ENCODE results near the gene TNS1.

TNS1 gene

DNA sequence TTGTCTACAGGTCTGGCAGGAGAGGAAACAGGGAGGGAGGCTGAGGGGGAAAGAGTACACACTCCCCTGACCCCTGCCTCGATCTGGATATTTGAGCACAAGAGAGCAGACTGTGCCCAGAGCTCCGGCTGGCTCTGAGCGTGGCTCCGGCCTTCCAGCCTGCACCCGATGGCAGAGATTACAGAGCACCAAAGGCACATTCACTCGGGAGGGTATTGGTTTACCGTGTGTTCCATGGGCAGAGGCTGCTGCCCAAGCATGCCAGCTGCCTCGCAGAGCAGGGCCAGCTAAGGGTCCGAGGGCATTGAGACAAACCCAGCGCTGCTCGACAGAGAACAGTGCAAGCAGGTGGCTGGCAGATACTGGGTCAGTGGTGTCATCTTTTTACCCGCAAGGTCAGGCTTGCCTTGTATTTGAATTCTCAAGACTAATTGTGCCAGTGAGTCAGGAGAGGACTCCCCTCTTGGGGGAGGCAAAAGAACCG, 132.2 kb downstream of the TNS1 start:
- DNase-seq (ENCODE audit: low spot score), result no peak

DNA sequence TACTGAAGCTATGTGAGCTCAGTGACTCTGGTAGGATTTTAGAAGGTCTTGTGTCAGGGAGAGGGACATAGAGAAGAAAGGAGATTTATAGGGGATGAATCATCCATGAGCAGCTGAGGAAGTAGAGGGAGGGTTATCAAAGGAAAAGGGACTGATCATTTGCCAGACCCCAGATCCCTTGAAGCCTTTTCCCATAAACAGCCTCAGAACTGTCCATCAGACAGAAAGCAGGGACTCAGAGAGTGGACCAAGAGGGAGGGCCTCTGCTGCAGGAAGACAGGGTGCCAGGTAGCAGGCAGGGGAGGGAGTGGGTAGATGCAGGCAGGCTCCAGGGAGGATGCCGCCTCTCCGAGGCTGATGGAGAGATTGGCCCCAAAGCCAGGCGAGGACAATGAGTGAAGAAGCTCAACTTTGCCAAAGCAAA, 133.9 kb downstream of the TNS1 start:
- DNase-seq (ENCODE audit: low spot score), result peak; percentile 41

DNA sequence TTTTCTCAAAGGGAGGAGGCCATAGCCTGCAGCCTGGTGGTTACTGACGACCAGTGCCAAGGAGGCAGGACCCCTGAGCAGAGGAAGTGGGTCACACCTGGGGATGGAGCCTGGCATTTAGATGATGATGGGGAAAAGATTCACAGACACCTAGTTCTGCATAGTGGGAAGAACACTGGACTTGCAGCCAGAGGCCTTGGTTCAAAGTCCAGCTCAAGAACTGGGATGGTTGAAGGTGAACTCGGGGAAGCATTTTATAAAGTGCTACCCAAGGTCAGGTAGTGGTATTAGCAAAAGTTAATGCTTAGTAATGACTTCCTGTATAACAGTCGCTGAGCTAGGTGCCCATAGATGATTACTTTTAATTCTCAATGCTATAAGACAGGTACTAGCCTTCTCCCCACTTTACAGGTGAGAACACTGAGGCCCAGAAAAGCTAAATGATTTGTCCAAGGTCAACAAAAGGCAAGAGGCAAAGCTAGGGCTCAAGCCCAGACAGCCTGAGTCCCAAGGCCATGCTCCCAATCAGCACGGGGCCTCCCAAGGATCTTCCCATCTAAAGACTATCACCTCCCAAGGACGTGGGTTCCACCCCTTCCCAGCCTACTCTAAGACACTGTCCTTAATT, 134.4 kb downstream of the TNS1 start:
- DNase-seq (ENCODE audit: low spot score), result no peak

DNA sequence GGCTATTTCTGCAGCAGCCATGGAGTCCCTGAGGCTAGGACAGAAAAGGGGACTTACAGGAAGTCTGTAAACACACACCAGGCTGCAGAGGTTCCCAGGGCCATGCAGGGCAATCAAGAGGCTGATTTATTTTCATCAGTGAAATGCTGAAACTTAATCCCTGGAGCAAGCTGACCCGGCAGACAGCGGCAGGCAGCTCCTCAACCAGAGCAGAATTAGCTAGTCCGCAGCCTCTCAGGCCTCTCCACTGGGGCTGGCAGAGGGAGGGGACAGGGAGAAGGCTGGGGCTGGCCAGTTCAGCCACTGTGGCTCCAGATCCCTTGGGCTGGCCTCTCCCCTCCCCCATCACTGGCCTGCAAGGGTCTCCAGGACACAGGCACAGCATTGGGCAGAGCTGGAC, 136.3 kb downstream of the TNS1 start:
- DNase-seq (ENCODE audit: low spot score), result no peak

DNA sequence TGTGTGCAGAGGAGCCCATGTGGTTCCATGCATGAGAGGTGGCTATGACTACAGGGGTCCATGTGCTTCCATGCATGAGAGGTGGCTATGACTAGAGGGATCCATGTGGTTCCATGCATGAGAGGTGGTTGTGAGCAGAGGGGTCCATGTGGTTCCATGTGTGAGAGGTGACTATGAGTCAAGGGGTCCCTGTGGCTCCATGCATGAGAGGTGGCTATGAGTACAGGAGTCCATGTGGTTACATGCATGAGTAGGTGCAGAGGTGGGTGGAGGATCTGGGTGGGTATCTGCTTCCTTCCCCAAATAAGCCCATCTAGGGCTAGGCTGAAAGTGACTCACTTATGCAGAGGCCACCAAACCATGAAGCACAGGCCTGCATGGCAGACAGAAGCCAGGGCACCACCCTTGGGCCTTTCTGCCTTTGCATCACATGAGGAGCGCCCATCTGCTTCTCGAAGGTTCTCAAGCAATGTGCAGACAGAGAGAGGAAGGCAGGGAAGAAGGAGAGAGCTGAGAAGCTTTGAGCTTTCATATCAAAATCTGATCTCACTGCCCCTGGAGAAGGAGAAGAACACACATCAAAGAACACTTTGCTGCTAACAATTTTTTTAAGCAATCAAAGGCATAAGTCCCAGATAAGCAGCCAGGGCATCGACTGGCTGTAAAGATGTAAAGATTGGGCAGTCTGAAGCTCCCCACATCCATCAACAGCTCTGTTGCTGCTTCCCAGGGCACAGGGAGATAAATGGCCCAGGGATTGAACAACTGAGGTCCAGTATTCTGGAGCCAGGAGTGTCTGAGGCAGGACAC, 137.6 kb downstream of the TNS1 start:
- DNase-seq (ENCODE audit: low spot score), result no peak

DNA sequence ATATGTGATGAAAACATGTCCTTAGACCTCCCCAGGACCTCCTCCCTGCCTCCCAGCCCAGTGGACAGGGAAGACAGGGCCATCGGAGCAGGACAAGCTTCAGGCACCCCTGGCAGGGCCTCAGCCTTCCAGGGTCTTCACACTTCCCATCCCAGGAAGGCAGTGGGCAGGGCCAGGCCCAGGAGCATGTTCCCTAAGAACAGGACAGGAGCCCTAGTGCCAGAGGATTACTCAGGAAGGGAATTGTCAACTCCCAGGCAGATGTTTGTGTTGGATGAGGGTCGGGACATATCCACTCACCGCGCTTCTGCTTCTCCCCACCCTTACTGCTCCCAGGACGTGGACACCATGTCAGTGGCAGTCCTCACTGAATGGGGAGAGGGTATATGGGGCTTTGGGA, 138.9 kb downstream of the TNS1 start:
- no peak for DNase-seq (ENCODE audit: low spot score)

DNA sequence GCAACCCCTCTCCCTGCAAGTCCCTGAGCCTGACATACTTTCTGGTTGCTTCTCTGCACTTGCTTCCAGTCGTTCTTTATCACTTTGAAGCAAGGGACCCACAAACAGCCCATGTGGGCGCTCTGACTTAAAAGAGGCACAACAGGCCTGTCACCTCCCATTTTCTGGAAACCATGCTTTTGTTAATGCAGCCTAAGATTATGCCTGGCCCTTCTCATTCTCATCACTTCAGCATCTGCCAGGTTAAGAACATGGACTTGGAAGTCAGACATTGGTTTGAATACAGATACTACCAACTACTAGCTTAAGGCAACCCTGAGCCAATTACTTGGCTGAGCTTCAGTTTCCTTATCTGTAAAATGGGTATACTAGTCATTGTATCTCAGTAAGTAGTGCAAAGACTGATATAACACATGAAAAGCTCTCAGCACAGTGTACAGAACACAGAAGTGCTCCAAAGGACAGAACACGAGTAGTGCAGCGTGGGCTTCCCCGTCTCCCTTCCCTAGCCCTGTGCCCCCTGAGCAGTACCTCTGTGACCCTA, 141.4 kb downstream of the TNS1 start:
- DNase-seq (ENCODE audit: low spot score), result no peak

DNA sequence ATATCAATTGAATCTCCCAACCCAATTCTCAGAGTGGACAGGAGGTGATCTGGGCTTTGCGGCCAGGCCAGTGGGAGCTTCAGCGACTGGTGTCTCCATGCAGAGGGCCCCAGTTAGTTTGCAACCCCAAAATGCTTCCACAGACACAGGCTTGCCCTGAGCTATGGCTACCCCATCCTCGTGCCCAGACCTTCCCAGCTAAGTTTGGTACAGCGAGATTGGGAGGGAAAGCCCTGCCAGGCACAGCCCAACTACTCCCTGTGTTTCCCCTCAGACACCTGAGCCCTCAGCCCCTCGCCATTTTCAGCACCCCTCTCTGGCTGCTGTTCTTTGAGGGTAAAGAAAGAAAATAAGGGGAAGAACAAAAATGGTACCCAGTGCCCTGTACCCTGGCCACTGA, 142.9 kb downstream of the TNS1 start:
- DNase-seq (ENCODE audit: low spot score), result no peak

DNA sequence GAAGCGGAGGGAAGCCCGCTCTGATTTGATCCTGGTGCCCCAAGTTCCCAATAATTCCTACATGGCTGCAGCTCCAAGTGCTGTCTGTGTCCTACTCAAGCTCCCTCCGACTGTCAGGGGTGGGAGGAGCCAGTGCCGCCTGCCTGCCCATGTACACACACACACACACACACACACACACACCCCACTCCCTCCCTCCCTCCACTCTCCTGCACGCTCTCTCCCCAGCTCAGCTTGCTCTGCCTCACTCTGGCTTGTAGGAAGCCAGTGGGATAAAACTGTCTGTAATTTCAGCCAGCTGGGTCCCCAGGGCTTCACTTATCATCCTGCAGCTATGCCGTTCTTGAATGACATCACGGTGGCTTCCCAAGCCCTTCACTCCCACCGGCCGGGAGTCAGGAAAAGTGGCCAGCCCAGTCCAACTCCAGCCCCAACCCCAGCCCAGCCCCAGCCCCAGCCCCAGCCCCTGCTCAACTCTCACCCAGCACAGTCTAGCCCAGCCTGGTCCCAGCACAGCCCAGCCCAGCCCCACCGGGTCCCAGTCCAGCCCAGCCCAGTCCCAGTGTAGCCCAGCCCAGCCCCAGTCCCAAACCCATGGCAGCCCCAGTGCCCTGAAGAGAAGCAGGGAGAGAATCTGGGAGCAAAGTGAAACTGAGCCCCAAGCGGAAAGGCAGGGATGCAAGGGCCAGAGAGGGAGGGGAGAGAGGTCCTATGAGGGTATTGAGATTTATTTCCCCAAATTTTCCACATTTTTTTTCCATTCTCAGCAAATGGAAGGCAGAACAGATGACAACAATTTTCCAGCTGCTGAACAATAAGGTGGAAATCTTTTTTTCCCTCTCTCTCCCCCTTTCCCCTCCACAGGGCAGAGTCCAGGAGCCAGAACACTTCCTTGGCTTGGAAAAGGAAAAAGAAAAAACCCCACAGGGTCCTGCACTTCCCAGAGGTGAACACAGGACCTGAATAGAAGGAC, 144.0 kb downstream of the TNS1 start:
- DNase-seq (ENCODE audit: low spot score), result peak; percentile 56

DNA sequence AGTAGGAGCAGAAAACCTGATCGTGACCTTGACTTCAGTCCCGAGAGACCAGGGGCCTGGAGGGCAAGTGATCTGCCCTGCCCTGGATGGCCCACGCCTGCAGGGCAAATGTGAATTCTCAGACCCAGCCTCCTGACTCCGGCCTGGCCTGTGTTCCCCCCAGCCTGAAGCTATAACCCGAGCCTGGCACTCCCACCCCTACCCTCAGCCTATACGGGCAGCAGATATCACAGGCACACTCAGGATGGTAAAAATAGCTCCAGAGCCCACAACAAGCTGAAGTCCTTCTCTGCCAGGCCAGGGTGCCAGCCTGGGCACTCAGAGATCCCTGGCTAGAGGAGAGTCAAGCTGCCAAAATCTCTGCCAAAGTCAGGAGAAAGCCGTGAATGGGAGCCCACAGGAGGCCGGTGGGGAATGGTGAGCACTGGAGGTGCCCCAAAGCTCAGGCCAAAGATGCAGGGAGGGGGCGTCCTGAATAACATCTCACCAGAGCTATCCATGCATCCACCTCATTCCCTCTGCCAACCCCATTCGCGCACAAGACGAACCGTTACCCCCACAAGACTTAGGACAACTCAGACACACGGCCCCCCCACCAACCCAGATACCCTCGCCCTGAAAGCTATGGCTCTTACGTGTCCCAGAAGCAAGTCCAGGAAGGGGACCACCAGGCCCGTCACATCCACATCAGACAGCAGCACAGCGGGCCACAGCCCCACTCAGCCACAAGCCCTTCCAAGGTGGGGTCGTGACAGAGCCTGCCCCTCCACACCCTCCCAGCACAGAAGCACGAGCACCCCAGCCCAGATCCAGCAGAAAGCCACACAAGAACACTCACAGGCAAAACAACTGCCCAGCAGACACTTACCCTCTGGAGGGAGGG, 144.9 kb downstream of the TNS1 start:
- DNase-seq (ENCODE audit: low spot score), result no peak

DNA sequence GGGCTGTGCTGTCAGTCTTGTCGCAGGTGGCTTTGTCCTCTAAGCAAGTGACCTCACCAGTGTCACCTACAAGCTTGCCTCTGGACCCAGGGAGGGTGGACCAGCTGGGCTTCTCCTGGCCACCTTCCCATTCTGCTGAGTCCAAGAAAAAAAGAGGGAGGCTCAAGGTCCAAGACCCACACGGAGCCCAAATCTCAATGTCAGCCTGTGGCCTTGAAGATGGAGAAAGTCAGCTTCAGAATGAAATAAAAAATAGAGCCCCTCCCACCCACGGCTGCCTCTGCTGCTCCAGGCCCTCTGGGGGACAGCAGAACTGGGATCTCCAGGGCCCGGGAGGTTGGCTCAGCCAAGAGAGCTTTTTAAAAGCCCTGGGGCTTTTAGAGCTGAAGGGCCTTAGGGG, 145.9 kb downstream of the TNS1 start:
- no peak for DNase-seq (ENCODE audit: low spot score)

DNA sequence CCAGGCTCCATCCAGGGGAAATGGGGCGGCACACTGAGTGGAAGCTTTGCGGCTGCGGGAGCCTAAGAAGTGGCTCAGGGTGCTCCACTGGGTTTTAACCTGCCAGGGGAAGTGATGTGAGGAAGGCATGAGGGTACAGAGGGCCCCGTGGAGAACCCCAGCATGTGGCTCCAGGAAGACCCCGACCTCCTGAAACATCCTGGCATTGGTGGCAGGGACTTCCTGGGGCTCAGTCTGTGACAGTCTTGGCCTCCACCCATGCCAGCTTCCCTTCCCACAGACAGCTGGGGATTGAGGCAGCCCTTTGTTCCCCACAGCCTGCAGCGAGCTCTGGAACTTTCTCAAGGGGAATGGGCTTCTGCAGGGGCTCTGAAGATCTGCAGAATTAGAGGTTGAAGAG, 146.6 kb downstream of the TNS1 start:
- DNase-seq (ENCODE audit: low spot score), result no peak

DNA sequence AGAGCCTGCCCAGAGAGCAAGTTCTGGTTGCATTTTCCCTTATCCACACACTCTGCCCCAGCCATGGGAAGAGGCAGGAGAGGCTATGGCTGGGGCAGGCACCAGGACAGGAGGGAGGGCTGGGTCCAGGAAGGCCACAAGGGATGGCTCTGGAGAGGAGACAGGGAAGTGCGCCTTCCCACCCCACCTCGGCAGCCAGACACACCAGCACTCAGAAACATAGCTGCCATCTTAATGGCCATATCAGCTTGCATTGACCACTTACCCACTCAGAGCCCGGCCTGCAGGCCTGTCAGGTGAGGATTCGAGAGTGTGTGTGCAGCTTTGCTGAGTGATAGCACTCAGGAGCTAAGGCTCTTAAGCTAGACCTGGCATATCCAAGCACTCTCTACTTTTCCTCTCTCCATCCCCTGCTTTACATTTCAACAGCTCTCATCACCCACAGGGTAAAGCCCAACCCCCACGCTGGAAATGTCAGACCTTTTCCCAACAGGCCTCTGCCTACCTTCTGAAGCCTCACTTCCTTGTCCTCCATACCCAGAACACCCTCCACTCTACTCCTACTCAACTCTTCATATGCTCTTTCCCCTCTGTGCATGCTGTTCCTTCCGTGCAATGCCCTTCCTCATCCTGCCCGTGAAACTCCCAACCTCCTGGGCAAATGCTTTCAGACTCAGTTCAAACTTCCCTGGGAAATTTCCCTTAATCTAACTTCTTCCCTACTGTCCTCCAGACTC, 147.9 kb downstream of the TNS1 start:
- no peak for DNase-seq (ENCODE audit: low spot score)

DNA sequence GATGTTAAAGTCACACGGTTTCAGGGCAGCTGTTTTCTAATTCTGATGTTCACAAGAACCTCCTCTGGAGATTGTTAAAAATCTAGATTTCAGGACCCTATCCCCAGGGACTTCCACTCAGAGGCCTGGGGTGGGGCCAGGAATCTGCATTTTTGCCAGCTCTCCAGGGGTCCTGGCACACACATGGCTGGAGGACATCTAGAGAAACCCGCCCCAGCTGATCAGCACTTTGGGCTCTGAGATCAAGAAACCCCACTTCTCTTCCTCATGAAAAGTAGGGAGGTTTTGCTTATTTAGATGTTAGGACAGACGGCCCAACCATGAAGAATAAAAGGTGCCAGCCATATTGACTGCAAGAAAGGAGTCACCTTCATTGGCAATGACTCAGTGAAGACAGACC, 148.8 kb downstream of the TNS1 start:
- DNase-seq (ENCODE audit: low spot score), result no peak

DNA sequence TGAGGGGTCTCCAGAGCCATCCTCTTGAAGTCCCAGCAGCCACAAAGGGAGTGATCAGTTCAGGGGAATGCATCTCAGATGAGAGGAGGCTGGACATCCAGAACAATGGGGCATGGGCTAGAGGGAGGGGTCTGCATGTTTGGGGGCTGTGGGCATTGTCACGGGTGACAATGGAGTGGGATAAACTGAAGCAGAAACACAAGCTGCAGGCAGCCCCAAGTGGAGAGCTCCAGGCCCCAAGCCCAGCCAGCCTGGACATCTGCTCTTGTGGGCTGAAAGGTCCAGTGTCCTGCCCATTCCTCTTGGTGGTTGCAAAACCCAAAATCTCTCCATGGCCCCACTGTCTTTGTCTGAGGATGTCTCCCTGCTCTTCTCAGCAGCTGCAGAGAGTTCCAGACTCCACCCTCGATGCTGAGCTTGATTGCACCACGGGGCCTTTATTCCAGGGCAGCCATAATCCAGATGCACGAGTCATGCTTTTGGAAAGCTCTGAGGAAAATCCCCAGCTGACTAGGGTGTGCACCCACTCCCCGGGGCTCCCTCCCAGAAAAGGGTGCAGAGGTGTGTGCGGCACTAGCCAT, 149.4 kb downstream of the TNS1 start:
- no peak for DNase-seq (ENCODE audit: low spot score)

DNA sequence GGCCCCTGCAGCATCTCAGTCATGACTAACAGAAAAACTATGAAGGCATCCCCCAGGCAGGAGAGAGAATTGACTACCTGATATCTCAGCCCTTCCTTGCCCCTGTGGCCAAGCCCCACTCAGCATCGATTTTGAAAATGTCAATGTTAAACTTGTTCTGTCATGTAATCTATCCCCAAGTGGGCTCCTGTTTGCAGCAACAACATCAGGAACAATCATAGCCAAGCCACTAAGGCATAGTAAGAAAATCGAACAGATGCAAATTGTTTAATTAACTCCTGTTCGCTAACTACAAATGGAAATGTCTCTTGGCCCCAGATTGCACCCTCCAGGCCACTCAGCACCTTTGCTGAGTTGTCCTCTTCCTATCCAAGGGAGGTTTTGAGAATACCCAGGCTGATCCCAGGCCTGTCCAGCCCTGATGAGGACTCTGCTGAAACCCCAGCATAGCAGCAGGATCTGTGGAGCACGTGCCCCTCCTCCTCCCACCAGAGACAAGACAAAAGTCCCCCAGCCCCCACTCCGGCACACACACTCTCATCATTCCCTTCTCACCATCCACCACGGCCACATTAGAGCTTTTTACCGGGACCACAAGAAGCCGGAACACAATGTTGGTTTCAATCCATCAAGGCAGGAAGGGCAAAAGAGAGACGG, 150.1 kb downstream of the TNS1 start:
- DNase-seq (ENCODE audit: low spot score), result no peak

DNA sequence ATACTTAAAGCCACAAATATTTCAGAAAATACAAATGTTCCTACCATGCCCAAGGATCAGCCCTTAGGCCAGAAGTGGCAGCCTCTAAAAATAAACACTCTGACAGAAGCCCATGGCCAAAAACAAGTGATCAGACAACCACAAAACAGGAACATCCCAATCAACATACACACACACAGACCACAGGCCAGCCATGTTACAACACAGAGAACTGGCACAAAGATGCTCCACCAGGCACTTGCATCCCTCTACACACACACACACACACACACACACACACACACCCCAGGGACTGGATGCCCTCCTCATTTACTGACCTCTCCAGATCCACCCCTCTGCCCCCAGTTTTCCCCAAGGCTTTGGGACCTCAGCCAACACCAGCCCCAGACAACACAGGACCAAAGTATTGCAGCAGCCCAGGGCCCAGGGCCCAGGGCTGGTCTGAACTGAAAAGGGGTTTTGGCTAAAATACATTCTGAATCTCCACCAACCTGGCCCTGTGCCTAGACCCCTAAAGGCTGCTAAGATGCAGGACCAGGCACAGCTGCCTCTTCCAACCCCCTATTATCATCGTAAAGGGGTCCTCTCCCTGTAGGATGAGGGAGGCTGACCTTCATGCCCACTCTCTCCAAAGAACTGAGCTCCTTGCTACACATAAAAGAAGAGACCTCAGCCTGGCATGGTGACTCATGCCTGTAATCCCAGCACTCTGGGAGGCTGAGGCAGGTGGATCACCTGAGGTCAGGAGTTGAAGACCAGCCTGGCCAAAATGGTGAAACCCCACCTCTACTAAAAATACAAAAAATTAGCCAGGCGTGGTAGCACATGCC, 151.4 kb downstream of the TNS1 start:
- no peak for DNase-seq (ENCODE audit: low spot score)

DNA sequence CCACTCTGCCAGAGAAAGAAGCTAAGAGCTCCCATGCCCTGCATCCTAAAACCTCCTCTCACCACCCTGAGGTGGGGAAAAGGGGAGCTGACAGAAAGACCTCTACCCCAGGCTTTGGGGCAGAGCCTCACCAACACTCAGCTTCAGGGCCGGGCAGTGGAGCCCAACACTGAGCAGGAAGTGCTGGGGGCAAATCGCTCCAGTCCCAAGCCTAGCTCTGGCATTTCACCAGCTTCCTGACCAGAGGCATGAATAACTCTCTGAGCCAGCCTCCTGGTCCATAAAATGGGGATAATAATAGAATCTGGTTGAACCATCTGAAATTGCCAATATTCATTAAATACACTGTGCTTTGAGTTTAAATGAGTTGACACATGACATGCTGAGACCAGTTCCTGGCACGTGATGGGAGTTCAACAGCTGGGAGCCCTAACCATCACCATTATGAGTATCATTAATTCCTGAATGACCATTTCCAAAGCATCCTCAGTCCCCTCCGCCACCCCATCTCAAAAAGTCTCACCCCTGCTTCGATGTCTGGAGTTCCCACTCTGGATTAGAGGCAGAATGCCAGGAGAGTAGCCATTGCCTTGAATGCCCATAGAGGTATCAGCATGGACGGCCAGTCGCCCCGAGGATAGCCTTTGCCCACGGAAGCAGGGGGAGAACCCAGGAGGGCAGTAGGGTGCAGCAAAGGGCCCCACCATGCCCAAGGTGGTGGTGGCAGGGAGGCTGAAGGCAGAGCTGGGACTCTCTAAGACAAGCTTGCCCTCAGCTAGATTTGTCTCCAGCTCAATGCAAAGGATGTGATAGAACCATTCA, 153.4 kb downstream of the TNS1 start:
- DNase-seq (ENCODE audit: low spot score), result peak; percentile 26
